Measurements from ENCODE around the gene EIF1.
A peak's percentile ranks its signal among the peaks of the same experiment; 100 is the strongest.

Gene EIF1

GRCh38 chr17:41691031-41691777, 2.5 kb downstream of the EIF1 start:
- no peak for TF ChIP-seq GLIS3 (CRISPR knock-in tag; IDR thresholded peaks at IDR 0.05)
- TF ChIP-seq, protein P1, sequence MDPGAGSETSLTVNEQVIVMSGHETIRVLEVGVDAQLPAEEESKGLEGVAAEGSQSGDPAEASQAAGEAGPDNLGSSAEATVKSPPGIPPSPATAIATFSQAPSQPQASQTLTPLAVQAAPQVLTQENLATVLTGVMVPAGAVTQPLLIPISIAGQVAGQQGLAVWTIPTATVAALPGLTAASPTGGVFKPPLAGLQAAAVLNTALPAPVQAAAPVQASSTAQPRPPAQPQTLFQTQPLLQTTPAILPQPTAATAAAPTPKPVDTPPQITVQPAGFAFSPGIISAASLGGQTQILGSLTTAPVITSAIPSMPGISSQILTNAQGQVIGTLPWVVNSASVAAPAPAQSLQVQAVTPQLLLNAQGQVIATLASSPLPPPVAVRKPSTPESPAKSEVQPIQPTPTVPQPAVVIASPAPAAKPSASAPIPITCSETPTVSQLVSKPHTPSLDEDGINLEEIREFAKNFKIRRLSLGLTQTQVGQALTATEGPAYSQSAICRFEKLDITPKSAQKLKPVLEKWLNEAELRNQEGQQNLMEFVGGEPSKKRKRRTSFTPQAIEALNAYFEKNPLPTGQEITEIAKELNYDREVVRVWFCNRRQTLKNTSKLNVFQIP (CRISPR knock-in tag; IDR thresholded peaks at IDR 0.05; ENCODE audit: borderline replicate concordance, low read depth): no peak
- TF ChIP-seq, protein P2, sequence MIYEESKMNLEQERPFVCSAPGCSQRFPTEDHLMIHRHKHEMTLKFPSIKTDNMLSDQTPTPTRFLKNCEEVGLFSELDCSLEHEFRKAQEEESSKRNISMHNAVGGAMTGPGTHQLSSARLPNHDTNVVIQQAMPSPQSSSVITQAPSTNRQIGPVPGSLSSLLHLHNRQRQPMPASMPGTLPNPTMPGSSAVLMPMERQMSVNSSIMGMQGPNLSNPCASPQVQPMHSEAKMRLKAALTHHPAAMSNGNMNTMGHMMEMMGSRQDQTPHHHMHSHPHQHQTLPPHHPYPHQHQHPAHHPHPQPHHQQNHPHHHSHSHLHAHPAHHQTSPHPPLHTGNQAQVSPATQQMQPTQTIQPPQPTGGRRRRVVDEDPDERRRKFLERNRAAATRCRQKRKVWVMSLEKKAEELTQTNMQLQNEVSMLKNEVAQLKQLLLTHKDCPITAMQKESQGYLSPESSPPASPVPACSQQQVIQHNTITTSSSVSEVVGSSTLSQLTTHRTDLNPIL (CRISPR knock-in tag; IDR thresholded peaks at IDR 0.05; ENCODE audit: low read depth): no peak
- TF ChIP-seq ZFP3 (CRISPR knock-in tag; IDR thresholded peaks at IDR 0.05): no peak
- TF ChIP-seq ZFP30 (CRISPR knock-in tag; IDR thresholded peaks at IDR 0.05): no peak
- TF ChIP-seq PPARA (CRISPR knock-in tag; IDR thresholded peaks at IDR 0.05; ENCODE audit: borderline replicate concordance): no peak
- no peak for TF ChIP-seq ISL1 (CRISPR knock-in tag; IDR thresholded peaks at IDR 0.05)
- no peak for TF ChIP-seq ZC3H10 (CRISPR knock-in tag; IDR thresholded peaks at IDR 0.05)
- TF ChIP-seq CSRNP3 (CRISPR knock-in tag; IDR thresholded peaks at IDR 0.05): no peak
- ATAC-seq: no peak

GRCh38 chr17:41692722-41693521, 4.2 kb downstream of the EIF1 start:
- TF ChIP-seq RARB (CRISPR knock-in tag; IDR thresholded peaks at IDR 0.05) (peak; percentile 36; the same call in 1 of the 2 replicates), ZNF70 (CRISPR knock-in tag; IDR thresholded peaks at IDR 0.05) (no peak), ZNF8 (CRISPR knock-in tag; IDR thresholded peaks at IDR 0.05) (no peak), ISL1 (CRISPR knock-in tag; IDR thresholded peaks at IDR 0.05) (no peak), ZFP30 (CRISPR knock-in tag; IDR thresholded peaks at IDR 0.05) (peak; percentile 32; the same call in 1 of the 2 replicates), PATZ1 (CRISPR knock-in tag; IDR thresholded peaks at IDR 0.05; ENCODE audit: borderline replicate concordance) (peak; percentile 87), TOX (CRISPR knock-in tag; IDR thresholded peaks at IDR 0.05; ENCODE audit: borderline replicate concordance) (peak; percentile 19; the same call in 1 of the 2 replicates), ZC3H10 (CRISPR knock-in tag; IDR thresholded peaks at IDR 0.05) (no peak), ESRRG (CRISPR knock-in tag; IDR thresholded peaks at IDR 0.05) (peak; percentile 57; the same call in 1 of the 2 replicates), ZNF565 (CRISPR knock-in tag; conservative IDR thresholded peaks at IDR 0.05; ENCODE audit: low read depth) (no peak), CSRNP3 (CRISPR knock-in tag; IDR thresholded peaks at IDR 0.05) (peak; percentile 90), GLIS3 (CRISPR knock-in tag; IDR thresholded peaks at IDR 0.05) (no peak), ARNTL (CRISPR knock-in tag; IDR thresholded peaks at IDR 0.05; ENCODE audit: borderline replicate concordance, low read depth) (0 out of 2 replicates have a peak, but pooled peaks have one; percentile 61), TCF4 (CRISPR knock-in tag; IDR thresholded peaks at IDR 0.05; ENCODE audit: borderline replicate concordance) (no peak), SNAI2 (CRISPR knock-in tag; IDR thresholded peaks at IDR 0.05) (no peak)
- TF ChIP-seq, protein P2 (CRISPR knock-in tag; IDR thresholded peaks at IDR 0.05; ENCODE audit: low read depth): peak; percentile 62
- ATAC-seq: peak; percentile 0; the same call in 2 of the 3 replicates

Measured in SK-N-SH treated with all-trans-retinoic acid at 6 μM for 48 hours (cell line).